Neural cell (in vitro differentiated cells): ENCODE data around the gene S1PR4. TPM values are rescaled to one million over a fixed set of nuclear protein-coding genes. Genes with fewer than 3 reads are reported as not detected.

ENCODE experiments used
- H2AFZ ChIP-seq: fragments of 200-600, 300-800 bp; sonication (generic), shearing (Covaris generic); 2 replicates; pipeline ENCODE4 v1.6.0; 2014; ENCODE audit warnings: low read depth, mild to moderate bottlenecking, antibody characterized with exemption, low read length, moderate library complexity
- H3F3A ChIP-seq: fragments of 200-600 bp; shearing (Covaris generic); 2 replicates; pipeline ENCODE4 v1.6.1; 2016; ENCODE audit warnings: mild to moderate bottlenecking, moderate library complexity, mixed read lengths, antibody characterized with exemption, low read length; ENCODE audit not compliant: insufficient read depth, poor library complexity, severe bottlenecking
- H3K27ac ChIP-seq: fragments of 200-600, 300-800 bp; sonication (generic), shearing (Covaris generic); 2 replicates; pipeline ENCODE4 v1.5.1; 2014; ENCODE audit warnings: mild to moderate bottlenecking, low read length, moderate library complexity
- H3K27me3 ChIP-seq: fragments of 300-800, 200-600 bp; sonication (generic), shearing (Covaris generic); 2 replicates; pipeline ENCODE4 v1.6.0; 2014; ENCODE audit warnings: mild to moderate bottlenecking, low read depth, low read length, moderate library complexity; ENCODE audit not compliant: insufficient read depth
- H3K36me3 ChIP-seq: fragments of 300-800, 200-600 bp; sonication (generic), shearing (Covaris generic); 2 replicates; pipeline ENCODE4 v1.5.1; 2014; ENCODE audit warnings: mild to moderate bottlenecking, antibody characterized with exemption, low read length, moderate library complexity; ENCODE audit not compliant: insufficient read depth
- H3K4me2 ChIP-seq: fragments of 300-800, 200-600 bp; sonication (generic), shearing (Covaris generic); 2 replicates; pipeline ENCODE4 v1.6.0; 2014; ENCODE audit warnings: mild to moderate bottlenecking, low read length
- H3K4me3 ChIP-seq: fragments of 300-800, 200-600 bp; sonication (generic), shearing (Covaris generic); 2 replicates; pipeline ENCODE4 v1.5.1; 2014; ENCODE audit warnings: mild to moderate bottlenecking, low read length, moderate library complexity
- H3K79me2 ChIP-seq: fragments of 200-600 bp; shearing (Covaris generic); replicated peaks from 2 replicates; pipeline ENCODE4 v1.6.0; 2014; ENCODE audit warnings: mild to moderate bottlenecking, low read length, moderate library complexity; ENCODE audit not compliant: insufficient read depth
- H3K9ac ChIP-seq: fragments of 300-800, 200-600 bp; sonication (generic), shearing (Covaris generic); 2 replicates; pipeline ENCODE4 v1.6.1; 2016; ENCODE audit warnings: mild to moderate bottlenecking, low read length, mixed read lengths
- H3K9me2 ChIP-seq: fragments of 200-600 bp; shearing (Covaris generic); 2 replicates; pipeline ENCODE4 v1.6.1; 2016; ENCODE audit warnings: mild to moderate bottlenecking, low read length, mixed read lengths; ENCODE audit not compliant: insufficient read depth
- H3K9me3 ChIP-seq: fragments of 200-600, 300-800 bp; sonication (generic), shearing (Covaris generic); 2 replicates; pipeline ENCODE4 v1.6.1; 2016; ENCODE audit warnings: mild to moderate bottlenecking, mixed run types, low read length, moderate library complexity, mixed read lengths
- H4K20me1 ChIP-seq: fragments of 200-600 bp; shearing (Covaris generic); 2 replicates; pipeline ENCODE4 v1.6.1; 2016; ENCODE audit warnings: mild to moderate bottlenecking, mixed run types; ENCODE audit not compliant: insufficient read depth
- CTCF ChIP-seq: fragments of 450-650 bp; IDR thresholded peaks from 2 replicates; pipeline ENCODE4 v1.5.1; 2014; ENCODE audit warnings: antibody characterized with exemption, mild to moderate bottlenecking, moderate library complexity; ENCODE audit not compliant: poor library complexity, severe bottlenecking
- EP300 ChIP-seq: fragments of 450-650 bp; conservative IDR thresholded peaks from 2 replicates; pipeline ENCODE4 v1.6.1; 2014; ENCODE audit warnings: antibody characterized with exemption, mild to moderate bottlenecking, moderate library complexity; ENCODE audit not compliant: poor library complexity, severe bottlenecking
- EZH2 ChIP-seq: fragments of 200-600, 300-800 bp; shearing (Covaris generic), sonication (generic); IDR thresholded peaks from 2 replicates; pipeline ENCODE4 v1.6.1; 2014; ENCODE audit warnings: antibody characterized with exemption, low read length, borderline replicate concordance, mild to moderate bottlenecking; ENCODE audit not compliant: insufficient read depth, poor library complexity, severe bottlenecking
- MXI1 ChIP-seq: fragments of 450-650 bp; conservative IDR thresholded peaks from 2 replicates; pipeline ENCODE4 v1.6.1; 2014; ENCODE audit warnings: antibody characterized with exemption, mild to moderate bottlenecking; ENCODE audit not compliant: poor library complexity, severe bottlenecking
- POLR2AphosphoS5 ChIP-seq: IDR thresholded peaks from 2 replicates; pipeline ENCODE4 v1.6.1; 2012
- RAD21 ChIP-seq: fragments of 450-650 bp; conservative IDR thresholded peaks from 2 replicates; pipeline ENCODE4 v1.6.1; 2014; ENCODE audit warnings: antibody characterized with exemption, mild to moderate bottlenecking, moderate library complexity
- REST ChIP-seq: IDR thresholded peaks from 2 replicates; pipeline ENCODE4 v1.6.1; 2012; ENCODE audit warnings: borderline replicate concordance
- SMC3 ChIP-seq: fragments of 450-650 bp; conservative IDR thresholded peaks from 2 replicates; pipeline ENCODE4 v1.6.1; 2014; ENCODE audit warnings: antibody characterized with exemption, mild to moderate bottlenecking, moderate library complexity; ENCODE audit not compliant: poor library complexity
- TAF1 ChIP-seq: IDR thresholded peaks from 2 replicates; pipeline ENCODE4 v1.6.1; 2012; ENCODE audit warnings: low read depth
- polyA plus RNA-seq: library from polyadenylated mRNA; depleted of rRNA; stranded (reverse); fragments of >200 nt; gene quantifications from 2 replicates; pipeline ENCODE4 v1.2.3, GENCODE V29; 2014

The S1PR4 gene
- polyA plus RNA-seq, 1 donor from 2014 or later = not detected

GRCh38 chr19:3161453-3161852 is 17.1 kb upstream of the S1PR4 start:
- H3K9ac ChIP-seq = no peak overlapping the region
- H3K27me3 ChIP-seq = no peaks in the 10 kb centered on the region
- TF ChIP-seq CTCF = no peak
- no peak for TF ChIP-seq POLR2AphosphoS5
- no peak for TF ChIP-seq MXI1
- no peak for TF ChIP-seq RAD21
- TF ChIP-seq TAF1 = no peak
- TF ChIP-seq EP300 = no peak
- TF ChIP-seq SMC3 = no peak
- no peak for TF ChIP-seq EZH2
- no peak for TF ChIP-seq REST
- no peaks in the 10 kb centered on the region for H3K36me3 ChIP-seq
- no peak overlapping the region for H2AFZ ChIP-seq
- H3K27ac ChIP-seq = no peak overlapping the region
- no peaks in the 10 kb centered on the region for H4K20me1 ChIP-seq
- no peaks in the 10 kb centered on the region for H3F3A ChIP-seq
- no peak overlapping the region for H3K4me2 ChIP-seq
- no peaks in the 10 kb centered on the region for H3K79me2 ChIP-seq
- no peaks in the 10 kb centered on the region for H3K9me3 ChIP-seq
- H3K9me2 ChIP-seq = no peaks in the 10 kb centered on the region
- no peak overlapping the region for H3K4me3 ChIP-seq

- Histone ChIP-seq H3F3A (no peaks in the 10 kb centered on the region), H3K27me3 (no peaks in the 10 kb centered on the region), H3K27ac (no peak overlapping the region), H2AFZ (no peak overlapping the region), H4K20me1 (no peaks in the 10 kb centered on the region), H3K4me3 (no peak overlapping the region), H3K4me2 (no peak overlapping the region), H3K79me2 (no peaks in the 10 kb centered on the region), H3K9me3 (no peaks in the 10 kb centered on the region), H3K36me3 (no peaks in the 10 kb centered on the region), H3K9ac (no peak overlapping the region), H3K9me2 (no peaks in the 10 kb centered on the region)
- no peak for TF ChIP-seq EZH2
These were observed 15.9 kb upstream of the S1PR4 start for GRCh38 chr19:3162418-3163229.
